Activated CD8-positive, alpha-beta T cell treated with anti-CD3 and anti-CD28 coated beads for 36 hours (primary cell): Measurements from ENCODE around the gene ACTRT2. TPM values are rescaled to one million over a fixed set of nuclear protein-coding genes. Genes with fewer than 3 reads are reported as not detected.

Experiments
- ATAC-seq: fragments of 200-7000 bp; cut with Tn5 transposase; one replicate; pipeline ENCODE4 v1.10.0; 2021; ENCODE audit warnings: mild to moderate bottlenecking, moderate library complexity
- CTCF ChIA-PET: fragments of 350-600 bp; sonication (Branson Sonifier 250); formaldehyde crosslinking; loops from one replicate; lab custom pipeline; 2021; ENCODE audit warnings: antibody characterized with exemption; lab: Charles Lee
- POLR2A ChIA-PET: fragments of 350-600 bp; sonication (Branson Sonifier 250); formaldehyde crosslinking; loops from one replicate; lab custom pipeline; 2021; ENCODE audit warnings: antibody characterized with exemption; lab: Charles Lee
- DNase-seq: peaks from one replicate; pipeline ENCODE4 v3.0.0-alpha.2; 2020
- H3K27ac Mint-ChIP-seq: one replicate; pipeline ENCODE4 v1.8.0; 2021; ENCODE audit warnings: mild to moderate bottlenecking, mixed read lengths
- H3K27me3 Mint-ChIP-seq: one replicate; pipeline ENCODE4 v1.8.0; 2021; ENCODE audit warnings: mixed read lengths
- H3K36me3 Mint-ChIP-seq: one replicate; pipeline ENCODE4 v1.8.0; 2021; ENCODE audit warnings: low read depth, mixed read lengths
- H3K4me1 Mint-ChIP-seq: one replicate; pipeline ENCODE4 v1.8.0; 2021; ENCODE audit warnings: low read depth, mixed read lengths
- H3K4me3 Mint-ChIP-seq: one replicate; pipeline ENCODE4 v1.8.0; 2021; ENCODE audit warnings: mild to moderate bottlenecking, moderate library complexity, mixed read lengths
- H3K9me3 Mint-ChIP-seq: one replicate; pipeline ENCODE4 v1.8.0; 2021; ENCODE audit warnings: mixed read lengths
- CTCF ChIP-seq: fragments of 200-600 bp; IDR thresholded peaks from one replicate; pipeline ENCODE4 v1.8.0; 2022; ENCODE audit warnings: antibody characterized with exemption, mild to moderate bottlenecking
- intact Hi-C: fragments of 100-400 bp; cut with micrococcal nuclease; formaldehyde crosslinking; loops from one replicate; pipeline ENCODE4 v1.10.0; 2022
- total RNA-seq, 2 experiments: library from RNA; stranded (reverse); gene quantifications; one replicate each; pipeline ENCODE4 v1.2.3, GENCODE V29; 2021

Gene ACTRT2
- total RNA-seq, 2 experiments from 2014 or later, result not detected

- Mint-ChIP-seq H3K4me3 (no peak overlapping the region), H3K27ac (no peak overlapping the region), H3K27me3 (no peaks in the 10 kb centered on the region), H3K9me3 (no peaks in the 10 kb centered on the region), H3K36me3 (no peaks in the 10 kb centered on the region), H3K4me1 (no peaks in the 10 kb centered on the region)
- intact Hi-C loops, result no loop called here
- ATAC-seq, result no peak
- TF ChIP-seq CTCF, result no peak
- ChIA-PET POLR2A (no interaction called here), CTCF (no interaction called here)
- DNase-seq, result no peak
These were observed 37.2 kb downstream of the ACTRT2 start for GRCh38 chr1:3058263-3059030.

DNA sequence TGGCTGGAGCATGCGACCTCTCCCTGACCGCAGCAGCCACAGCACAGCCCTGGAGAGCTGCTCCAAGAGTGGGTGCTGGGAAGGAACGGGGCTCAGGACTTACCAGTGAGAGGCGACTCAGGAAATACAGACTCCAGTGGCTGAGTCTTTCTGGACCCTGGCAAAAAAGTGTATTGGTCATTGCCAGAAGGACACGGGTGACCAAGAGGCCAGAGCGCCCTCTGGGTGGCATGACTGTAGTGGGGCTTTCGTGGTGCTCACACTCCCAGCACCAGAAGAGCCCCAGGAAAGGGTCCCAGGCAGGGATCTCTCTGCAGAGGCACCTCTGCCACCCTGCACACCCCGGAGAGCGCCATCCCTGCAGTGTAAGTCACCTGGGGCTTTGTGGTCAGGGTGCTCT is 38.9 kb downstream of the ACTRT2 start:
- Mint-ChIP-seq H3K27me3 (no peaks in the 10 kb centered on the region), H3K27ac (no peak overlapping the region), H3K4me1 (no peaks in the 10 kb centered on the region), H3K4me3 (no peak overlapping the region), H3K36me3 (no peaks in the 10 kb centered on the region), H3K9me3 (no peaks in the 10 kb centered on the region)
- ChIA-PET POLR2A (no interaction called here), CTCF (no interaction called here)
- intact Hi-C loops, result no loop called here
- ATAC-seq (no peak), DNase-seq (no peak)
- no peak for TF ChIP-seq CTCF

DNA sequence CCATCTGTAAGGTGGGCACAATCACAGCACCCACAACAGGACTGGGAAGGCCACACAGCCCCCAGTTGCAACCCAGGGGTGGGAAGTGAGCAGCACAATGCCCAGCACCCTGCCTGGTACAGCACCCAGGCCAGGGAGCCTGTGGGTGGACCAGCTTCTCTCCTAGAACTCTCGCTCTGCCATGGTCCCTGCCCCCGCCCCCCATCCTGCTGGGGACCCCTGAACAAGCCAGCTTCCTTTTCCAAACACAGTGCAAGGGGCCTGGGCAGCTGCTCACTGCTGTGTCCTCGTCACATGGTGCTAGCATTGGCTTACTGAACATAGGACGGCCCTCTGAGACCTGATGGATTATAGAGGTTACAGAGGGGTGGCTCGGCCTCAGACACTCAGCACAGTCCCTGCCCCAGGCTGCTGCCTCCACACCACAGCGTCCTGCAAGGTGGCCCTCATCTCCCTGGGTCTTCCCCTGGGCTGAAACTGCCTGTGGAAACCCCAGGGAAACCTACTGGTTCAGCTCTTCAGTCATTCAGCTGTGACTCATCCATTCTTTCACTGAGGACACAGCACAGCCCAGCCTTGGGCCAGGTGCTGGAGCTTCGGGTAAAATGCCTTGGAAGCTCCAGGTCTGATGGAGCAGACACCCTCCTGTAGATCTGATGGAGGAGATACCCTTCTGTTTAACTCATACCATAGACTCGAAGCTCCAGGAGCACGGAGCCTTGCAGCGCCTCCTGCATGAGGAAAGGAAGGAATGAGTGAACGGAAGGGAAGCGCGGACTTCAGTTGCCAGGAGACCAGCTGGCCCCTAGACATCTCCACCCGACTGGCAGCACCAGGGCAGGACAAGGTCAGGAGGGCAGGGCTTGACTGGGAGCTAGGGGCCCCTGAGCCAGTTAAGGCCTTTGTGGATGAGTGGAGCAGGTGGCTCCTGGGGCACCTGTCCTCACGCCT is 39.6 kb downstream of the ACTRT2 start:
- Mint-ChIP-seq H3K36me3 (no peaks in the 10 kb centered on the region), H3K4me3 (no peak overlapping the region), H3K9me3 (no peaks in the 10 kb centered on the region), H3K4me1 (no peaks in the 10 kb centered on the region), H3K27ac (no peak overlapping the region), H3K27me3 (peaks cover 1% of the 10 kb centered on the region)
- no peak for ATAC-seq
- intact Hi-C loops, result no loop called here
- no peak for TF ChIP-seq CTCF
- DNase-seq, result no peak
- POLR2A ChIA-PET, result no interaction called here
- CTCF ChIA-PET, result no interaction called here

- intact Hi-C loops, result no loop called here
- Mint-ChIP-seq H3K27me3 (peaks cover 5% of the 10 kb centered on the region), H3K4me3 (no peak overlapping the region), H3K36me3 (no peaks in the 10 kb centered on the region), H3K4me1 (no peaks in the 10 kb centered on the region), H3K27ac (no peak overlapping the region), H3K9me3 (no peaks in the 10 kb centered on the region)
- POLR2A ChIA-PET, result no interaction called here
- TF ChIP-seq CTCF, result no peak
- no peak for ATAC-seq
- no peak for DNase-seq
- CTCF ChIA-PET, result no interaction called here
These were observed 40.3 kb downstream of the ACTRT2 start for GRCh38 chr1:3061566-3061965.
